Spinal cord (tissue), 10 donors: ENCODE measurements around the gene HBEGF. TPM values are rescaled to one million over a fixed set of nuclear protein-coding genes. Genes with fewer than 3 reads are reported as not detected.

Experiments used
- DNase-seq, 6 donors: peaks; one replicate each; pipeline versions ENCODE4 v3.0.0 to v3.0.0-alpha.2; 2013 to 2015; ENCODE audit warnings: low spot score in 6 of 6, low read depth in 4 of 6
- H3K27ac ChIP-seq: one replicate; pipeline ENCODE4 v1.5.1; 2013; ENCODE audit warnings: low read depth, low read length, control low read depth
- H3K27me3 ChIP-seq: one replicate; pipeline ENCODE4 v1.6.1; 2013; ENCODE audit warnings: low read length; ENCODE audit not compliant: control insufficient read depth, insufficient read depth
- H3K36me3 ChIP-seq: one replicate; pipeline ENCODE4 v1.6.1; 2013; ENCODE audit warnings: low read length; ENCODE audit not compliant: control insufficient read depth, insufficient read depth
- H3K4me1 ChIP-seq: one replicate; pipeline ENCODE4 v1.6.1; 2013; ENCODE audit warnings: low read length; ENCODE audit not compliant: control insufficient read depth, insufficient read depth
- H3K4me3 ChIP-seq: one replicate; pipeline ENCODE4 v1.5.1; 2013; ENCODE audit warnings: low read depth, low read length, control low read depth
- H3K9me3 ChIP-seq: one replicate; pipeline ENCODE4 v1.6.1; 2013; ENCODE audit warnings: low read length; ENCODE audit not compliant: control insufficient read depth, insufficient read depth
- WGBS: methylation state at CpG from one replicate; pipeline ENCODE4 v1.1.5; 2013; ENCODE audit warnings: missing lambda C conversion rate; ENCODE audit not compliant: insufficient coverage; 5-methylcytosine and 5-hydroxymethylcytosine counted together
- polyA plus RNA-seq, 2 donors: library from polyadenylated mRNA; unstranded; fragments of 120-200 nt; gene quantifications; one replicate each; pipeline ENCODE4 v1.2.1, GENCODE V29; 2013; ENCODE audit not compliant: insufficient read length in 2 of 2
- total RNA-seq, 2 donors: library from RNA; depleted of rRNA in 1 of 2; stranded (reverse); fragments of 120-200 nt in 1 of 2; fragments of >200 nt in 1 of 2; gene quantifications; one replicate each; pipeline versions ENCODE4 v1.2.3 to v1.2.4, GENCODE V29; 2013 to 2014
- donor health status: healthy.

HBEGF gene
- total and polyA plus RNA-seq, 4 donors, result 12.3 to 30.0 (median 21.6) TPM

GRCh38 chr5:140341591-140341990 lies 4.8 kb downstream of the HBEGF start:
- Histone ChIP-seq H3K4me1 (peaks cover 32% of the 10 kb centered on the region), H3K4me3 (no peak overlapping the region), H3K27me3 (no peaks in the 10 kb centered on the region), H3K36me3 (peaks cover 20% of the 10 kb centered on the region), H3K9me3 (no peaks in the 10 kb centered on the region), H3K27ac (peak overlapping the region; percentile 53)
- WGBS, result 45% methylated on average over 2 of the region's 5 CpGs
- peak in 3 of 6 donors; percentile 35 to 85 (median 59) for DNase-seq

GRCh38 chr5:140340605-140341121 lies 5.7 kb downstream of the HBEGF start:
- no peaks in the 10 kb centered on the region for H3K9me3 ChIP-seq
- peaks cover 35% of the 10 kb centered on the region for H3K4me1 ChIP-seq
- H3K4me3 ChIP-seq, result no peak overlapping the region
- no peak overlapping the region for H3K27ac ChIP-seq
- H3K27me3 ChIP-seq, result no peaks in the 10 kb centered on the region
- no peak for DNase-seq
- peaks cover 23% of the 10 kb centered on the region for H3K36me3 ChIP-seq

GRCh38 chr5:140339636-140340035 lies 6.8 kb downstream of the HBEGF start:
- Histone ChIP-seq H3K36me3 (peaks cover 29% of the 10 kb centered on the region), H3K9me3 (no peaks in the 10 kb centered on the region), H3K4me3 (no peak overlapping the region), H3K27me3 (no peaks in the 10 kb centered on the region), H3K4me1 (peaks cover 25% of the 10 kb centered on the region), H3K27ac (no peak overlapping the region)
- WGBS, result 87% methylated on average over 4 of the region's 4 CpGs
- DNase-seq, result no peak

GRCh38 chr5:140338908-140339307 lies 7.5 kb downstream of the HBEGF start:
- H3K4me1 ChIP-seq, result peaks cover 23% of the 10 kb centered on the region
- WGBS, result 100% methylated on average over 1 of the region's 2 CpGs
- no peak overlapping the region for H3K27ac ChIP-seq
- no peaks in the 10 kb centered on the region for H3K27me3 ChIP-seq
- H3K36me3 ChIP-seq, result peaks cover 30% of the 10 kb centered on the region
- no peaks in the 10 kb centered on the region for H3K9me3 ChIP-seq
- no peak overlapping the region for H3K4me3 ChIP-seq
- DNase-seq, result no peak

- Histone ChIP-seq H3K27ac (no peak overlapping the region), H3K9me3 (no peaks in the 10 kb centered on the region), H3K4me1 (peaks cover 23% of the 10 kb centered on the region), H3K36me3 (peaks cover 30% of the 10 kb centered on the region), H3K4me3 (no peak overlapping the region), H3K27me3 (no peaks in the 10 kb centered on the region)
- DNase-seq, result no peak
- 83% methylated on average over 1 of the region's 3 CpGs for WGBS
Observed at GRCh38 chr5:140338336-140338735, 8.1 kb downstream of the HBEGF start.

- H3K36me3 ChIP-seq, result peaks cover 28% of the 10 kb centered on the region
- peaks cover 23% of the 10 kb centered on the region for H3K4me1 ChIP-seq
- H3K9me3 ChIP-seq, result no peaks in the 10 kb centered on the region
- no peak overlapping the region for H3K4me3 ChIP-seq
- no peaks in the 10 kb centered on the region for H3K27me3 ChIP-seq
- no peak for DNase-seq
- no CpG with 5 or more reads among the region's 1 CpG for WGBS
- H3K27ac ChIP-seq, result no peak overlapping the region
Observed at GRCh38 chr5:140337880-140338279, 8.5 kb downstream of the HBEGF start.

- Histone ChIP-seq H3K36me3 (peaks cover 23% of the 10 kb centered on the region), H3K9me3 (no peaks in the 10 kb centered on the region), H3K27ac (peak overlapping the region; percentile 17), H3K4me1 (peaks cover 14% of the 10 kb centered on the region), H3K4me3 (no peak overlapping the region), H3K27me3 (no peaks in the 10 kb centered on the region)
- 28% methylated on average over 5 of the region's 5 CpGs for WGBS
- DNase-seq, result peak in 1 of 6 donors; percentile 49
Observed at GRCh38 chr5:140336388-140336787, 10.0 kb downstream of the HBEGF start.

- no peaks in the 10 kb centered on the region for H3K9me3 ChIP-seq
- no peak for DNase-seq
- H3K4me1 ChIP-seq, result peaks cover 8% of the 10 kb centered on the region
- H3K27ac ChIP-seq, result no peak overlapping the region
- H3K4me3 ChIP-seq, result no peak overlapping the region
- no peaks in the 10 kb centered on the region for H3K27me3 ChIP-seq
- no CpG with 5 or more reads among the region's 1 CpG for WGBS
- H3K36me3 ChIP-seq, result peaks cover 16% of the 10 kb centered on the region
Observed at GRCh38 chr5:140331638-140332037, 14.8 kb downstream of the HBEGF start.

GRCh38 chr5:140329739-140330481 lies 16.5 kb downstream of the HBEGF start:
- Histone ChIP-seq H3K4me1 (no peaks in the 10 kb centered on the region), H3K27ac (no peak overlapping the region), H3K27me3 (no peaks in the 10 kb centered on the region), H3K9me3 (no peaks in the 10 kb centered on the region), H3K36me3 (peaks cover 8% of the 10 kb centered on the region), H3K4me3 (no peak overlapping the region)
- peak in 1 of 6 donors; percentile 15 for DNase-seq
- WGBS, result 46% methylated on average over 2 of the region's 5 CpGs
